Measurements from ENCODE around the gene RPTOR.

- TF ChIP-seq CTCF (IDR thresholded peaks at IDR 0.05), result no peak
- TF ChIP-seq POLR2AphosphoS5 (IDR thresholded peaks at IDR 0.05; ENCODE audit: low read depth, low read length), result no peak
- no peak for TF ChIP-seq REST (IDR thresholded peaks at IDR 0.05; ENCODE audit: insufficient read depth in 1 of 2, low read depth in 2 of 2, low read length in 1 of 2)
Observed at GRCh38 chr17:80504686-80505413, 39.8 kb upstream of the RPTOR start.
